AG04449 (cell line): ENCODE results near the gene COG5.
A peak's percentile ranks its signal among the peaks of the same experiment; 100 is the strongest.

Source experiments
- CTCF ChIA-PET: fragments of 350-600 bp; formaldehyde crosslinking; extraction: SDS; loops from one replicate; lab custom pipeline; 2021; ENCODE audit warnings: antibody characterized with exemption; lab: Yijun Ruan, JAX
- POLR2A ChIA-PET: fragments of 400-600, 350-600 bp; formaldehyde crosslinking; extraction: SDS; loops from one replicate; lab custom pipeline; 2020; ENCODE audit warnings: antibody characterized with exemption, inconsistent platforms; lab: Yijun Ruan, JAX
- DNase-seq: peaks from one replicate; pipeline ENCODE4 v3.0.0-alpha.2; 2010; ENCODE audit warnings: low read depth, low spot score
- H3K4me3 ChIP-seq: 2 replicates; pipeline ENCODE4 v1.5.1; 2011; ENCODE audit warnings: low read depth, mild to moderate bottlenecking, control low read depth, low read length
- TF ChIP-seq, protein P1 (sequence below): IDR thresholded peaks from one replicate; pipeline ENCODE4 v1.5.1; 2011; ENCODE audit warnings: mild to moderate bottlenecking, moderate library complexity, low read length, control low read depth, inconsistent platforms; ENCODE audit not compliant: insufficient read depth; ENCODE audit errors: missing control alignments

Gene COG5

DNA sequence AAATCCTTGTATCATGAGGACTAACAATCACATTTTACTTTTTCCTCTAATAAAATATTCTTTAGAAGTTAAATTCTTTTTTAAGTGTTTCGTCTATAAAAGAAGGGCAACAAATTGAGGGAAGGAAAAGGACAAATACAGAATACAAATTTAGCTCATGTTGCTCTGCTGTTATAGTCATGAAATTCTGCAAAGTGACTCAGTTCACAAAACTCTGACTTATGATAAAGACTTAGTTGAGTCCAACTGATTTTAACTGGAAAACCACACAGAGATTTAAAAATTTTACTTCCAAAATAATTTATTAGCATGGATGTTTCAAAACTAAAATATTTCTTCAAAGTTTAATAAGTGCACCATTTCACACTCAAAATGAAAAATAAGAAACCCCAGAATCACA is 168.9 kb downstream of the COG5 start:
- POLR2A ChIA-PET: no interaction called here

DNA sequence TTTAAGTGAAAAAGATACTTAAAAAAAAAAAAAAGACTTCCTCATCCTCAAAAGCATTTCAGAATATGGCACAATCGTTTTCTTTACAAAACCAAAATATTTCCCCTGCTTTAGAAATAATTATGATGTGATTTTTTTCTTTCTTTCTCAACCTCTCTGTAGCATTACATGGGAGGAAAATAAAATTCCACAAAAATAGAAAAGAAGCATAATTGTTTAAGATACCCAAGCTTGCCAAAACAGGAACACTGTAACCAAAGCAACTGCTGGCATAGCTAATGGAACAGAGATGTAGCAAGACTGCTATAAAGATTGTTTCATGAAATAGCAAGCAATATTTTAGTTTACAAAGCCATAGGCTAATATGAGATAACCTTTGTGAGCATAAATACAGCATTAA is 169.4 kb downstream of the COG5 start:
- peak; percentile 28 for DNase-seq
- TF ChIP-seq, protein P1, sequence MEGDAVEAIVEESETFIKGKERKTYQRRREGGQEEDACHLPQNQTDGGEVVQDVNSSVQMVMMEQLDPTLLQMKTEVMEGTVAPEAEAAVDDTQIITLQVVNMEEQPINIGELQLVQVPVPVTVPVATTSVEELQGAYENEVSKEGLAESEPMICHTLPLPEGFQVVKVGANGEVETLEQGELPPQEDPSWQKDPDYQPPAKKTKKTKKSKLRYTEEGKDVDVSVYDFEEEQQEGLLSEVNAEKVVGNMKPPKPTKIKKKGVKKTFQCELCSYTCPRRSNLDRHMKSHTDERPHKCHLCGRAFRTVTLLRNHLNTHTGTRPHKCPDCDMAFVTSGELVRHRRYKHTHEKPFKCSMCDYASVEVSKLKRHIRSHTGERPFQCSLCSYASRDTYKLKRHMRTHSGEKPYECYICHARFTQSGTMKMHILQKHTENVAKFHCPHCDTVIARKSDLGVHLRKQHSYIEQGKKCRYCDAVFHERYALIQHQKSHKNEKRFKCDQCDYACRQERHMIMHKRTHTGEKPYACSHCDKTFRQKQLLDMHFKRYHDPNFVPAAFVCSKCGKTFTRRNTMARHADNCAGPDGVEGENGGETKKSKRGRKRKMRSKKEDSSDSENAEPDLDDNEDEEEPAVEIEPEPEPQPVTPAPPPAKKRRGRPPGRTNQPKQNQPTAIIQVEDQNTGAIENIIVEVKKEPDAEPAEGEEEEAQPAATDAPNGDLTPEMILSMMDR: no peak
- CTCF ChIA-PET: no interaction called here
- no peak overlapping the region for H3K4me3 ChIP-seq
- POLR2A ChIA-PET: no interaction called here

More for the DNA sequence above, 168.9 kb downstream of the COG5 start:
- no peak overlapping the region for H3K4me3 ChIP-seq
- CTCF ChIA-PET: no interaction called here
- TF ChIP-seq, protein P1: no peak
- DNase-seq: peak; percentile 29

DNA sequence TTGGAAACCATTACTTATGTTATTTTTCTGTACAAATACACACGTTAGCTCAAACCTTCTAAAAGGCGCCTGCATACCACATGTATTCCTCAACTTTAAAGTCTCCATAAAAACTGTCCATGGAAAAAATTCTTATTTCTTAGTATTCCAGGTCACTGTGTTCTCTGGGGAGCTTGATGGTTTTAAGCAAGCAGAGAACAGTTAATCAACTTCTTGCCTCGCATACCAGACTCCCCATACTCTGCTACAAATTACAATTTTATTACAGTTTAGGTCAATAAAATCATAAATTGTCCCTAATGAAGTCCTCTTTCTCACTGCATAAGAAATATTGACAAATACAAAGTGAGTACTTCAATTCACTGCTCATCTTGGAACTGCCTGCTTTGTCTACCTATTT is 170.9 kb downstream of the COG5 start:
- no peak overlapping the region for H3K4me3 ChIP-seq
- DNase-seq: no peak
- TF ChIP-seq, protein P1: no peak
- ChIA-PET CTCF (interaction anchor here (1.3 kb wide), 1 partner anchor 12 kb away, joined by 4 read pairs; no protein-coding TSS in a partner anchor), POLR2A (no interaction called here)

DNA sequence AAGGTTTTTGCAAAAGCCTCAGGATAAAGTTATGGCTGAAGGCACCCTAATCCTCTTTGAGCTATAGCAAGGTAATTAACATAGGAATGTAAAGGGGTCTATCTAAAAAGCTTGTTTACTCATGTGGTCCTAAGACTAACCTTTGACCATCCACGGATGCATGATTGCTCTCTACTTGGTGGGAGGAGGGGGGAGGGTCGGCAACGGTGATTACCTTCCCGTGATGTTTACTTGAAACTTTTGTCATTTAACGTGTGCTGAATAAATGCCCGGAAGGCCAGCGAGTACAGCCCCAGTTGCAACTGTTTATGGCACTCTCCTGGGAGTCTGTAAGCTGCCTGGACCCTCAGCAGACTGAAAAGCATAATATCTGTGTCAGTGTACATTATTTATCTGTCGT is 172.8 kb downstream of the COG5 start:
- POLR2A ChIA-PET: no interaction called here
- H3K4me3 ChIP-seq: no peak overlapping the region
- TF ChIP-seq, protein P1: no peak
- CTCF ChIA-PET: no interaction called here
- no peak for DNase-seq

DNA sequence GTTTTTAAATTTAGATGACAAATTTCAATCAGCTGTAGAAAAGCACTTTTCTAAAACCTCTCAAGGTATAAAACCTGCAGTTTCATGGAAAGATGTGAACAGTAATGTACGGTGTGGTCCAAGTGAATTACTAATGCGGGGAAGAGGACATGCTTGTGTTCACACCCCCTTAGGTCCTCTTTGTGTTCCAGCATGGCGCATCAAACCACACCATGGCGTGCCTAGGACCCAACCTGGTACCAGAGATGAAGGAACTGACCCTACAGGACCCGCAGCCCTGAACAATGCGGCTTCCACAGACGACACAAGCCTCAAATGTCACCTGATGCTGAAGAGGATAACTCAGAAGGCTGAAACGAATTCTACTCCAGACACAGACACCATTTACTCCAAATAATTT is 175.1 kb downstream of the COG5 start:
- H3K4me3 ChIP-seq: no peak overlapping the region
- DNase-seq: no peak
- ChIA-PET CTCF (no interaction called here), POLR2A (no interaction called here)
- TF ChIP-seq, protein P1: no peak

DNA sequence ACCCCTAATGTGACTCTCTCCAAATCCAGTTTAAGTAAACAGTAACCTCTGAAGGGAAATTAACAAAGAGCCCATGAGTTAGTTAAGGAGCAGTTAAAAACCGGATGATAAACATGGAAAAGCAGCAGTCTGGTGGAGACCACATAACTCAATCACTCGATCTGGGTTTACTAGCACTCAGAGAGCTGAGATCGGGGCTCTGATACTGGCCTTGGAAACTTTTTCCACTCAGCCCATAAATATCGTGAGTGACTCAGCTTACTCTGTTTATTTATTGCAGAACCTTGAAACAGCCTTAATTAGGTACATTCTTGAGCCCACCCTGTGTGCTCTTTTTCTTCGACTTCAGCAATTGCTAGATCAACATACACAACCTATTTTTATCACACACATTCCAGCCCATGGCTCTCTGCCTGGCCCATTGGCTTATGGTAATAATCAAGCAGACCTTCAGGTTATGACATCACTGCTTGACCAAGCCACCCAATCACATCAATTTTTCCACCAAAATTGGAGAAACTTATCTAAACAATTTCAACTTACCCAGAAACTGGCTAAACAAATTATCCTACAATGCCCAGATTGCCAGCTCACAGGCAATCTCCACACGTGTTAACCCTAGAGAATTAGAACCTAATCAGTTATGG is 176.0 kb downstream of the COG5 start:
- ChIA-PET CTCF (no interaction called here), POLR2A (no interaction called here)
- TF ChIP-seq, protein P1: no peak
- H3K4me3 ChIP-seq: no peak overlapping the region
- peak; percentile 88 for DNase-seq
